ENCODE data around the gene TAF4.
A peak's percentile ranks its signal among the peaks of the same experiment; 100 is the strongest.

The TAF4 gene

DNA sequence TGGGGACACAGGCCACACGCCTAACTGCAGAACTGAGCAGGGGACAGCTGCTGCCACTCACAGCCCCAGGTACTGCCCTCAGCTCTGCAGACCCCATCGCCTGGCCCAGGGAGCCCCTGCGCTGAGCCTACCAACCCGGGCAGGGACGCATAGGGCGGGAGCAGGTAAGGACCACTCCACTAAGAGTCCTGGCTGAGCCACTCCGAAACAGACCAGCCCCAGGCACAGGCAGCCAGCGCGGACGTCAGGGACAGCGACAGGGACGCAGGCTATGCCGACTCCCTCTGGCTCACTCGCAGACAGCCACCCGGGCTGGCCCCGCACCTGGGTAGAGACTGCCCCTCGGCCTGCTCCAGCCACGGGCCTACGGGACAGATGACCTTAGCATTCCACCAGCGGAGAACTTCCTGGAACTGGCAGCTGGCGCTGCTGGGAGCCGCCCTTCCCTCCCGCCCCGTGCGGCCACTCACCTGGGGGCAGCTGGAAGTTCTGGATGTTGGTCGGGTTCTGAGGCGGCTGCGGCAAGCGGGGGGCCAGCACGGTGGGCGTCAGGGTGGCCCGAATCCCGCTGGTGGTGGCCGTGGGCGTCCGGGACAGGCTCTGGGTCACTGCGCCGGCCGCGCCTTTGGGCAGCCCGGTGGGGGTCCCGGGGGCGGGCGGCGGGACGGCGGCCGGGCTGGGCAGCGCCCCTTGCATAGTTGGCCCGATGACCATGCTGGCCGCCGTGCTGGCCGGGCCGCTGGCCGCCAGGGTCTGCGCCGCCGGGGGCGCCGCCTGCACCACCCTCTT is 1.5 kb downstream of the TAF4 start:
- peaks cover 35% of the 10 kb centered on the region for H3K79me2 ChIP-seq (ENCODE audit: control insufficient read depth, insufficient read depth, low read length, unreplicated experiment)
- H3K27me3 ChIP-seq (ENCODE audit: insufficient read depth, low read length), result no peaks in the 10 kb centered on the region
- no peak overlapping the region for H2AFZ ChIP-seq (ENCODE audit: low read length, unreplicated experiment)
- no peaks in the 10 kb centered on the region for H3K36me3 ChIP-seq (ENCODE audit: insufficient read depth, low read length)
- H3K4me1 ChIP-seq (ENCODE audit: control insufficient read depth, insufficient read depth, low read length, unreplicated experiment), result peaks cover 13% of the 10 kb centered on the region
- peak overlapping the region; percentile 71 for H3K4me3 ChIP-seq (ENCODE audit: low read depth, low read length)
- H3K27ac ChIP-seq (ENCODE audit: low read depth, low read length), result no peak overlapping the region

DNA sequence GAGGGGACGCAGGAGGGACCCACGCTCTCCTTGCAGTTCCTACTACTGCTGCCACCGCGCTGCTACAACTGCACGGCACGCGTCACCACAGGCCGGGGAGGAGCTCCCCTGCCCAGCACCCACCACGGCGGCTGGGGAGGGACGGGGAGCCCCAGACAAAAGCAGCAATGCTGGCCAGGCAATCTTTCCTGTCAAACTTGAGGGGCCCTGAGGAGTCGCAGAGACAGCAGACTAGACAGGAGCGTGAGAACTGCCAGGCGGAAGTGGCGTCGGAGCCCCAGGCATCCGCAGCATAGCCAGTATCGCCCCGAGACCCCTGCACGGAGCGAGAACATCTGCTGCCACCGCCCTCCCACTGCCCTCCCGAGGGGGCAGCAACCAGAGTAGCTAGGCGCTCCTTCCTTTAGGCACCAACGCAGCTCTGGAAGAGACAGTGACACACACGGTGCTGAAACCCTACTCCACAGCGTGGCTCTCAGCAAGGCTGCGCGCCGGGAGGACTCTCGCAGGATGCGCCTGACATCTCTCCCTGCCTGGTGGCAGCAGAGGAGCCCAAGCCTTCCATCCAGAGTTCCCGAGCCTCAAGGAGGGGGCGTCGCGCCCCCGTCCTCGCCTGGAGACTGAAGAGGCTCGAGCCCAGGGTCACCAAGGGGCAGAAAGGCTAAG is 2.2 kb downstream of the TAF4 start:
- Histone ChIP-seq H3K27ac (ENCODE audit: low read depth, low read length) (no peak overlapping the region), H3K36me3 (ENCODE audit: insufficient read depth, low read length) (no peaks in the 10 kb centered on the region), H3K4me1 (ENCODE audit: control insufficient read depth, insufficient read depth, low read length, unreplicated experiment) (peaks cover 13% of the 10 kb centered on the region), H3K4me3 (ENCODE audit: low read depth, low read length) (peak overlapping the region; percentile 71), H3K79me2 (ENCODE audit: control insufficient read depth, insufficient read depth, low read length, unreplicated experiment) (peaks cover 35% of the 10 kb centered on the region), H3K27me3 (ENCODE audit: insufficient read depth, low read length) (no peaks in the 10 kb centered on the region), H2AFZ (ENCODE audit: low read length, unreplicated experiment) (no peak overlapping the region)

DNA sequence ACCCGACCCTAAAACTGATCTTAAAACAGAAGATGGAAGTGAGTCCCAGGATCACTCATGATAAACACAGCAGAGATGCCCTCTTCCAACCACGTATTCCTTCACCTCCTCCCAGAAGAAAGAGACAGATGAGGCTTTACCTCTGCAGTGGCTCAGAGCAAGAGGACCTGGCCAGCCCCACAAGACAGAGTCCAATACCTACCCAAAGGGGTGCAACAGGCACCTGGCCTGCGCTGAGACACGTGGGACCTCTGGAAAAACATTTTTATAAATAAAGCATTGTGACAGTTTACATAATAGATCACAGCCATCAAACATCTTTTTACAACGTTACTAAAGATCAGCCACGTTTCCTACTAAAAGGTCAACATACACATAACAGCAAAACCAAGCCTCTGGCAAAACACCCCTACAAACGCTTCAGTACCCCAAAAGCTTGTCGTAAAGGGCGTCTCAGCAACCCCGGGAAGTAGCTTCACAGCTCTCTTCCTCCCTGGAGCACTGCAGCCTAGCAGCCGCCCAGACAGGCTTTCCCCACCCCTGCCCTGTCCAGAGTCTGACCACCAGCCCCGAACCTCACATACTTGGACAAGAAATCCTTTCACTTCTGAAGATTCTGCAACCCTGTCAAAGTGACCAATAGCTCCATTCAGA is 2.9 kb downstream of the TAF4 start:
- Histone ChIP-seq H2AFZ (ENCODE audit: low read length, unreplicated experiment) (no peak overlapping the region), H3K27me3 (ENCODE audit: insufficient read depth, low read length) (no peaks in the 10 kb centered on the region), H3K36me3 (ENCODE audit: insufficient read depth, low read length) (no peaks in the 10 kb centered on the region), H3K4me1 (ENCODE audit: control insufficient read depth, insufficient read depth, low read length, unreplicated experiment) (peaks cover 13% of the 10 kb centered on the region), H3K79me2 (ENCODE audit: control insufficient read depth, insufficient read depth, low read length, unreplicated experiment) (peaks cover 35% of the 10 kb centered on the region), H3K27ac (ENCODE audit: low read depth, low read length) (no peak overlapping the region), H3K4me3 (ENCODE audit: low read depth, low read length) (peak overlapping the region; percentile 71; the same call in 1 of the 2 replicates)

DNA sequence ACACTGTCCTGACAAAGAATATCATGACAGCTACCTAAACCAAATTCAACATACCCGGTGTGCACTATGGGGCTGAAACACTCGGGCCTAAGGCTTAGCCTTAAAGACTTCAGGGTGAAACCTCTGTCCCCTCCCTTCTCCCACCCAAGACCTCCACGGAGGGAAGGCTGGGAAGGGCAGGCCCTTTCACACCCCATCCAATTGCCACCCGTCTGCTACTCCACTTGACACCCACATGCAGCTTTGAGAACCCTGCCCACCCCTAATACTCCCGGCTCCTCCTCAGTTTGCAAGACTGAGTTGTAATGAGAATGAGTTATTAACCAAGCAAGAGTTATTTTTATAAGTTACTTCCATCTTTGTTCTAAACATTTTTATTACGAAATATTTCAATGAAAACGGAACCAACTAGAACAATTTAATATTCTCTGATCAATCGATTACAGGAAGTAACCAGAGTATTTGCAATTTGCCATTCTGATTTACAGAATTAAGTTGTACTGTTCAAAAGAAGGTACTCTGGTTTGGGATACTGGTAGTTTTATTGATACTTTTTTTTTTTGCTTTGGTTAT is 3.7 kb downstream of the TAF4 start:
- Histone ChIP-seq H3K36me3 (ENCODE audit: insufficient read depth, low read length) (no peaks in the 10 kb centered on the region), H3K27me3 (ENCODE audit: insufficient read depth, low read length) (no peaks in the 10 kb centered on the region), H2AFZ (ENCODE audit: low read length, unreplicated experiment) (no peak overlapping the region), H3K4me1 (ENCODE audit: control insufficient read depth, insufficient read depth, low read length, unreplicated experiment) (peaks cover 9% of the 10 kb centered on the region), H3K4me3 (ENCODE audit: low read depth, low read length) (no peak overlapping the region), H3K27ac (ENCODE audit: low read depth, low read length) (no peak overlapping the region), H3K79me2 (ENCODE audit: control insufficient read depth, insufficient read depth, low read length, unreplicated experiment) (peaks cover 40% of the 10 kb centered on the region)

DNA sequence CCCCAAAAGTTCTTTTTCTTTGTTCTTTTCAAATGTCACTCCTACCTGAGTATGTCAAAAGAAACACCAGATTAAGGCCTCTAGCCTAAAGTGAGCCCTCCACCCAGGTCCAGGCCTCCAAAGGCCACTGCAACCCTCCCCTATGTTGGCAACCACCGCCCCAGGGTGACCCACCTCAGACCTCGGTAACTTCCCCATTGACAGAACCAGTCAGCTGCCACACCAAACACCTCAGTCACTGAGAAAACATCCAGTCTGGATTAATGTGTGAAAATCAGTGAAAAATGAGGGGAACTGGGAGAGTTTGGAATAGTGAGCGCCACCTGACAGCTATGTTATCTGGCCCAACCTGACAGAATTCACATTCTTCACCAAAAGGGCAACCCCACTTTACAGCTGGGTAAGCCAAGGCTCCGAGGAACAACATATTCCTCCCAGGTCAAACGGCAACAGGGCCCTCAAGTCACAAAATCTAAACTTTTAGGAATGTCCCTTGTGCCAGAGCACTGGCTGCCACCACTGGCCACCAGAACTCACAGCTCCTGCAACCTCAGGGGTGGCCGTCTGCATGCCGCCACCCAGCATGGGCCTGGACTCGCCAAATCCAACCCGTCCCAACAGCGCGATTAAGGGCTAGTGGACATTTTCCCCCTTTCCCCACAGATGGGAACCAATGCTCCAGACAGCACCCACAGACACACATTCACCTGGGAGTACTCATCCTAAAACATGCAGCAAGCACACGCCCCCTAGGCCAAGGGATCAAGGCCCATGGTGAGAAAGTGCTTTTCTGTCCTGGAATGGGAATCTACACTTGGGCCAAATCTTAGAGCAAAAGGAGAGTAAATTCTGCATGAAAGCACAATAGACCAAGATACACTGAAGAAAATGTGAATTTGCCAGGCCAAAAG is 4.8 kb downstream of the TAF4 start:
- Histone ChIP-seq H3K27me3 (ENCODE audit: insufficient read depth, low read length) (no peaks in the 10 kb centered on the region), H2AFZ (ENCODE audit: low read length, unreplicated experiment) (no peak overlapping the region), H3K79me2 (ENCODE audit: control insufficient read depth, insufficient read depth, low read length, unreplicated experiment) (peaks cover 43% of the 10 kb centered on the region), H3K27ac (ENCODE audit: low read depth, low read length) (no peak overlapping the region), H3K36me3 (ENCODE audit: insufficient read depth, low read length) (no peaks in the 10 kb centered on the region), H3K4me1 (ENCODE audit: control insufficient read depth, insufficient read depth, low read length, unreplicated experiment) (peaks cover 8% of the 10 kb centered on the region), H3K4me3 (ENCODE audit: low read depth, low read length) (no peak overlapping the region)

DNA sequence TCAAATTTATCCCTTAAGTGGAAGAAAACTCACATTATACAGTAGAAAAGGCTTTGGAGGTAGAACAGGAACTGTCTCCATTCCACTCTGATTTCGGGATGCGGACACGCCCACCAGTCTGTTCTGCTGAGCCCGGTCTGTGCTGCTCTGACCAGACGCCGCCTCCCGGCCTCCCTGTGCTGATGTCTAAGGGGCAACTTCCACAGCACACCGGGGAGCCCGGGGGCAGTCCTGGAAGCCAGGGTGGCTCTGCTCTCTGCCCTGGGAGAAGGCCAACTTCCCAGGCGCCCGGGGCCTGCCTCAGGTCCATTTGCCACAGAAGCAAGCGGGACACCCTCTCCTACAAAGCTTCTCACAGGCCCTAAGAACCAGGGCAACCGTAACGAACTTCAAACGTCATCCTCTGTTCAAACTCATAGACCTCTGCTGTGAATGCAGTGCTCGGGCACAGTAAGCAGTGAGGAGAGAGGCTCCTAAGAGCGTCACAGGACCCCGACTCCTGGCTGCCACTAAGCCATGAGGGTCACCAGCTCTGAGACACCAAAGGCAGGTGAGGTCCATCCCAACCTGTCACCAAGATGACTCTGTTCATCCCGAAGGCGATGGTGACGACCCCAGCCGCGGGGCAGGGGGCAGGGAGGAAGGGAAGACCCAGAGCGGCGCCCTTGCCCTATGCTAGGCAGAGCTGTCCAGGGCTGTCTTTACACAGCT is 5.6 kb downstream of the TAF4 start:
- H3K36me3 ChIP-seq (ENCODE audit: insufficient read depth, low read length), result no peaks in the 10 kb centered on the region
- no peak overlapping the region for H3K4me3 ChIP-seq (ENCODE audit: low read depth, low read length)
- H2AFZ ChIP-seq (ENCODE audit: low read length, unreplicated experiment), result no peak overlapping the region
- peaks cover 8% of the 10 kb centered on the region for H3K4me1 ChIP-seq (ENCODE audit: control insufficient read depth, insufficient read depth, low read length, unreplicated experiment)
- peaks cover 43% of the 10 kb centered on the region for H3K79me2 ChIP-seq (ENCODE audit: control insufficient read depth, insufficient read depth, low read length, unreplicated experiment)
- no peaks in the 10 kb centered on the region for H3K27me3 ChIP-seq (ENCODE audit: insufficient read depth, low read length)
- no peak overlapping the region for H3K27ac ChIP-seq (ENCODE audit: low read depth, low read length)

DNA sequence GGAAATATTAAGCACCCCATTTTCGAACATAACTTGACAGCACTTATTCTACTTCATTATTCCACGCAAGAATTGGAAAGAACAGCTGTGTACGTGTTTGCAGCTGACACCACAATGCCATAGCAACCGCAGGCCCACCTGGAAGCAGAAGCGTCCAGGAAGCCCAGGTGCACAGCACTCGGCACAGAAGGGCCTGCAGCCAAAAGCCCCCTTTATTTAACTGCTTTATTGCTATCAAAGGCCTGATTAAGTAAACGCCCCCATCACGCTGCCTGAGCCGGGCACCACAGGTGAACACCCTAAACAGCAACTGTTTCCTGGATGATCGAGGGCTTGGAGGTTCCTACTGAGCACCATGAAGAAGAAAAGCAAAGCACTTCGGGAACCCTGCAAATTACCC is 6.3 kb downstream of the TAF4 start:
- no peak overlapping the region for H3K27ac ChIP-seq (ENCODE audit: low read depth, low read length)
- peaks cover 7% of the 10 kb centered on the region for H3K4me1 ChIP-seq (ENCODE audit: control insufficient read depth, insufficient read depth, low read length, unreplicated experiment)
- H2AFZ ChIP-seq (ENCODE audit: low read length, unreplicated experiment), result no peak overlapping the region
- peaks cover 48% of the 10 kb centered on the region for H3K79me2 ChIP-seq (ENCODE audit: control insufficient read depth, insufficient read depth, low read length, unreplicated experiment)
- H3K36me3 ChIP-seq (ENCODE audit: insufficient read depth, low read length), result no peaks in the 10 kb centered on the region
- no peak overlapping the region for H3K4me3 ChIP-seq (ENCODE audit: low read depth, low read length)
- no peaks in the 10 kb centered on the region for H3K27me3 ChIP-seq (ENCODE audit: insufficient read depth, low read length)

DNA sequence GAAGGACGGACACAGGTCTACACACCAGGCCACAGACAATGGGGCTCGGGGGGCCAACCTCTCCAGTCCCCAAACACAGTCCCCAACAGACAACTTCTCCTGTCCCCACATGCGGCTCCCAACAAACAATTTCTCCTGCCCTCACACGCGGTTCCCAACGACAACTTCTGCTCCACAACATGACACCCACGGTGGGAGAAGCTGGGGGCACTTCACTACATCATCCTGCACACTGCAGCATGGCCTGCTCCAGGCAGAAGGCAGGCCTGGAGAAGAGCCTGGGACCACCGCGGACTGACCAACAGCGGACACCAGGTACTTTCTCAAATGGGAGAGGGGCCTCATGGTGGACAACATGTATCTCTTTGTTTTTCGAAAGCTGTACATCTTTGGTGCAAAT is 6.7 kb downstream of the TAF4 start:
- no peaks in the 10 kb centered on the region for H3K36me3 ChIP-seq (ENCODE audit: insufficient read depth, low read length)
- no peak overlapping the region for H3K4me3 ChIP-seq (ENCODE audit: low read depth, low read length)
- H2AFZ ChIP-seq (ENCODE audit: low read length, unreplicated experiment), result no peak overlapping the region
- peaks cover 3% of the 10 kb centered on the region for H3K4me1 ChIP-seq (ENCODE audit: control insufficient read depth, insufficient read depth, low read length, unreplicated experiment)
- no peaks in the 10 kb centered on the region for H3K27me3 ChIP-seq (ENCODE audit: insufficient read depth, low read length)
- H3K27ac ChIP-seq (ENCODE audit: low read depth, low read length), result no peak overlapping the region
- peaks cover 48% of the 10 kb centered on the region for H3K79me2 ChIP-seq (ENCODE audit: control insufficient read depth, insufficient read depth, low read length, unreplicated experiment)

DNA sequence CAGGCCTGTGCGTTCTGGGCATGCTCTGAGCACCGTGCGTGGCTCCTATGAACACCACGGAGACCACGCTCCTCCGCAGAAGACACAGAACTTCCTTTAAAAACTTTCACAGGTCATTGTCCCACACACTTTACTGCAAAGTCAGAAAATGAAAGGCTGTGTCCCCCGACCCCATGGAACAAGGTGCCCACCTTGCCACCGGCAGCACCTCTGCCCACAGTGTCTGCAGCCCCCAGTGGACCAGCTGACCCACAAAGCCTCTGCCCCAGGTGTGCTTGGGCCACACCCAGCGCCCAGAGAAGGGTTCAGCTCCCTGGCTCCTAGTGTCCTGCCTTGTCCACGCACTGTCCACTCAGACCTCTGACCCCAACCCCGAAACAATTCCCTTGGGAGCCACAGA is 8.7 kb downstream of the TAF4 start:
- no peak overlapping the region for H3K4me3 ChIP-seq (ENCODE audit: low read depth, low read length)
- peaks cover 47% of the 10 kb centered on the region for H3K79me2 ChIP-seq (ENCODE audit: control insufficient read depth, insufficient read depth, low read length, unreplicated experiment)
- no peaks in the 10 kb centered on the region for H3K27me3 ChIP-seq (ENCODE audit: insufficient read depth, low read length)
- no peaks in the 10 kb centered on the region for H3K4me1 ChIP-seq (ENCODE audit: control insufficient read depth, insufficient read depth, low read length, unreplicated experiment)
- no peak overlapping the region for H2AFZ ChIP-seq (ENCODE audit: low read length, unreplicated experiment)
- H3K36me3 ChIP-seq (ENCODE audit: insufficient read depth, low read length), result no peaks in the 10 kb centered on the region
- no peak overlapping the region for H3K27ac ChIP-seq (ENCODE audit: low read depth, low read length)

Data from ACC112 (cell line).